ENCODE measurements around the gene PLEKHJ1. TPM values are rescaled to one million over a fixed set of nuclear protein-coding genes. Genes with fewer than 3 reads are reported as not detected.
A peak's percentile ranks its signal among the peaks of the same experiment; 100 is the strongest.
"Not testable (repeated sequence)": the region's sequence is repeated elsewhere in the genome, so short reads cannot be mapped to it uniquely, and the experiment has no call there.

PLEKHJ1 gene
- total RNA-seq: 10 to 100 TPM; 44.6 to 52.8 (median 47.4) TPM

- intact Hi-C loops (cut with DNase I; ENCODE audit: low total_unique reads): loop anchor here (5.0 kb wide), 1 partner anchor 36 kb away; no protein-coding TSS in a partner anchor
- peak within 1 kb of the TSS; percentile 99 for H3K27ac ChIP-seq
- peak; percentile 58 for TF ChIP-seq POLR2A (IDR thresholded peaks at IDR 0.05)
- TF ChIP-seq CTCF (IDR thresholded peaks at IDR 0.05): peak; percentile 97 to 100 (median 99)
- TF ChIP-seq POLR2AphosphoS5 (IDR thresholded peaks at IDR 0.05): peak; percentile 91 to 97 (median 91)
Measured at GRCh38 chr19:2236314-2237050, at the start of gene PLEKHJ1, which contains the start of gene SF3A2. Gene PLEKHJ1, minus strand, starts transcription at chr19:2236329. Its CDS starts 81 bp downstream, at chr19:2236248. Gene SF3A2, plus strand, starts transcription at chr19:2236824. Its CDS starts 6,595 bp downstream, at chr19:2243419.

GRCh38 chr19:2283835-2284507, 47.8 kb upstream of the PLEKHJ1 start:
- H3K4me3 ChIP-seq: no peak overlapping the region
- no peaks in the 10 kb centered on the region for H3K36me3 ChIP-seq
- no peak overlapping the region for H3K27ac ChIP-seq
- no peaks in the 10 kb centered on the region for H3K9me3 ChIP-seq
- intact Hi-C loops (cut with DNase I; ENCODE audit: low total_unique reads): no loop called here
- TF ChIP-seq POLR2AphosphoS5 (IDR thresholded peaks at IDR 0.05): no peak
- no peak for TF ChIP-seq POLR2A (IDR thresholded peaks at IDR 0.05)
- TF ChIP-seq CTCF (IDR thresholded peaks at IDR 0.05): no peak
- DNase-seq (ENCODE audit: low spot score in 2 of 2): no peak
- H3K4me1 ChIP-seq: no peaks in the 10 kb centered on the region
- H3K27me3 ChIP-seq: peaks cover 0 to 8% of the 10 kb centered on the region in 2 donors

More at GRCh38 chr19:2236314-2237050, at the start of gene PLEKHJ1, which contains the start of gene SF3A2:
- DNase-seq (ENCODE audit: low spot score in 2 of 2): peak; percentile 96 to 97
- Histone ChIP-seq H3K4me1 (peaks cover 10 to 37% of the 10 kb centered on the region in 2 donors), H3K4me3 (peak within 1 kb of the TSS; percentile 84 to 95 (median 85)), H3K27me3 (no peaks in the 10 kb centered on the region), H3K36me3 (no peaks in the 10 kb centered on the region), H3K9me3 (no peaks in the 10 kb centered on the region)

- no peak overlapping the region for H3K27ac ChIP-seq
- TF ChIP-seq CTCF (IDR thresholded peaks at IDR 0.05) (no peak), POLR2A (IDR thresholded peaks at IDR 0.05) (no peak), POLR2AphosphoS5 (IDR thresholded peaks at IDR 0.05) (no peak)
- DNase-seq (ENCODE audit: low spot score in 2 of 2): no peak
- H3K27me3 ChIP-seq: no peaks in the 10 kb centered on the region
- intact Hi-C loops (cut with DNase I; ENCODE audit: low total_unique reads): no loop called here
- no peaks in the 10 kb centered on the region for H3K4me1 ChIP-seq
- peak overlapping the region in 1 of 3 donors; percentile 55 for H3K4me3 ChIP-seq
- no peaks in the 10 kb centered on the region for H3K9me3 ChIP-seq
- H3K36me3 ChIP-seq: no peaks in the 10 kb centered on the region
Measured at GRCh38 chr19:2282862-2283237, 46.7 kb upstream of the PLEKHJ1 start.

- Histone ChIP-seq H3K36me3 (no peaks in the 10 kb centered on the region), H3K4me1 (no peaks in the 10 kb centered on the region), H3K27ac (no peak within 1 kb of the TSS), H3K27me3 (no peaks in the 10 kb centered on the region), H3K4me3 (peak within 1 kb of the TSS; percentile 31 to 55 (median 38)), H3K9me3 (no peaks in the 10 kb centered on the region)
- no peak for TF ChIP-seq POLR2AphosphoS5 (IDR thresholded peaks at IDR 0.05)
- TF ChIP-seq POLR2A (IDR thresholded peaks at IDR 0.05): no peak
- no peak for TF ChIP-seq CTCF (IDR thresholded peaks at IDR 0.05)
- intact Hi-C loops (cut with DNase I; ENCODE audit: low total_unique reads): no loop called here
- DNase-seq (ENCODE audit: low spot score in 2 of 2): no peak
Measured at GRCh38 chr19:2282062-2282861, 46.1 kb upstream of the PLEKHJ1 start, which contains the start of gene PEAK3. Gene PEAK3, minus strand, starts transcription at chr19:2282175. Its CDS starts 1,244 bp downstream, at chr19:2280931.

GRCh38 chr19:2281265-2282061, 45.3 kb upstream of the PLEKHJ1 start:
- DNase-seq (ENCODE audit: low spot score in 2 of 2); H3K27ac ChIP-seq; H3K36me3 ChIP-seq; H3K9me3 ChIP-seq; intact Hi-C loops (cut with DNase I; ENCODE audit: low total_unique reads); H3K4me1 ChIP-seq; H3K27me3 ChIP-seq: not testable (repeated sequence)
- peak overlapping the region; percentile 31 to 55 (median 38) for H3K4me3 ChIP-seq
